Gastrocnemius medialis (tissue), 4 donors: ENCODE measurements around the gene MED26. TPM values are rescaled to one million over a fixed set of nuclear protein-coding genes. Genes with fewer than 3 reads are reported as not detected.
A peak's percentile ranks its signal among the peaks of the same experiment; 100 is the strongest.

ENCODE experiments used
- ATAC-seq, 2 donors: fragments of 150-250 bp; one replicate each; pipeline ENCODE4 v1.9.1; 2016
- DNase-seq, 2 donors: peaks; one replicate each; pipeline ENCODE4 v3.0.0-alpha.2; 2019
- H3K27ac ChIP-seq, 4 donors: fragments of 200-600 bp; sonication (generic); 1 replicate in 1 of 4; 2 replicates in 3 of 4; pipeline ENCODE4 v1.5.1; 2016 to 2018; ENCODE audit warnings: mild to moderate bottlenecking in 2 of 4, moderate library complexity in 1 of 4
- H3K27me3 ChIP-seq, 3 donors: fragments of 200-600 bp; sonication (generic) in 2 of 3; 1 replicate in 1 of 3; 2 replicates in 2 of 3; pipeline versions ENCODE4 v1.5.1 to v1.6.0; 2016 to 2019; ENCODE audit warnings: mild to moderate bottlenecking in 1 of 3, moderate library complexity in 1 of 3
- H3K36me3 ChIP-seq, 2 donors: fragments of 200-600 bp; sonication (generic) in 1 of 2; one replicate each; pipeline ENCODE4 v1.5.1; 2017 to 2018
- H3K4me1 ChIP-seq, 2 donors: fragments of 200-600 bp; sonication (generic) in 1 of 2; one replicate each; pipeline ENCODE4 v1.5.1; 2016 to 2017; ENCODE audit warnings: mild to moderate bottlenecking in 2 of 2
- H3K4me3 ChIP-seq, 4 donors: fragments of 200-600 bp; sonication (generic) in 3 of 4; 1 replicate in 1 of 4; 2 replicates in 3 of 4; pipeline ENCODE4 v1.5.1; 2016 to 2019; ENCODE audit warnings: mild to moderate bottlenecking in 2 of 4
- H3K9me3 ChIP-seq, 3 donors: fragments of 200-600 bp; sonication (generic) in 2 of 3; 1 replicate in 1 of 3; 2 replicates in 2 of 3; pipeline ENCODE4 v1.5.1; 2016 to 2019
- CTCF ChIP-seq, 5 experiments: fragments of 450-650 bp in 3 of 5; fragments of 200-600 bp in 2 of 5; sonication (generic) in 2 of 5; IDR thresholded peaks in 4 of 5; conservative IDR thresholded peaks in 1 of 5; 1 replicate in 4 of 5; 2 replicates in 1 of 5; pipeline ENCODE4 v1.5.1; 2016 to 2019; ENCODE audit warnings: antibody characterized with exemption in 5 of 5, mild to moderate bottlenecking in 3 of 5, moderate library complexity in 3 of 5
- POLR2A ChIP-seq, 2 donors: fragments of 450-650 bp; IDR thresholded peaks; one replicate each; pipeline ENCODE4 v1.6.1; 2017; ENCODE audit warnings: antibody characterized with exemption in 2 of 2, mild to moderate bottlenecking in 2 of 2, moderate library complexity in 2 of 2
- in situ Hi-C, 4 donors: fragments of 200-750 bp; cut with MboI; loops; one replicate each; pipeline versions ENCODE4 v1.15.0 to v1.8.0; 2017; ENCODE audit warnings: low sequenced_read_pairs in 4 of 4
- intact Hi-C: fragments of 100-400 bp; cut with DNase I; formaldehyde crosslinking; loops from one replicate; pipeline ENCODE4 v1.15.1; 2023; ENCODE audit warnings: low total_unique reads
- total RNA-seq, 4 donors: library from RNA; depleted of rRNA; stranded (reverse); fragments of >200 nt; gene quantifications; one replicate each; pipeline versions ENCODE4 v1.1.0 to v1.2.3, GENCODE V29; 2016

MED26 gene
- total RNA-seq, 4 donors from 2014 or later = 5.7 to 15.7 (median 9.4) TPM

DNA sequence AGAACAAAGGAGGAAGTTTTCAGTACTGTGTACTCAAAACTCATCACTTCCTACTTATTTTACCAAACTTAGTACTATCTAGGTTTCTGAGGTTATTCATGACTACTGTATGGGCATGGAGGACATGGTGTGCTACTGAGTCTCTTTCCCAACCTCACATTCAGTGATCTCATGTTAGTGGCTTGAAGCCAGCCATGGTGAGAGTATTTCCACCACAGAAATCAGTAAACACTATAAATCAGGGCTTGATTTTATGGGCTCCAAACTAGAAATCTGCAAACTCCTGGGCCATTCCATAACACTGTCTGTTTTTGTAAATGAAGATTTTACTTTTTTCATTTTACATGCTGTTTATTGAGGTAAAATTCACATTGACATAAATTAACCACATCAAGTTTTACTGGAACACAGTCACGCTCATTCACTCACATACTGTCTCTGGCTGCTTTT is 19.7 kb downstream of the MED26 start:
- Histone ChIP-seq H3K4me1 (peaks cover 67 to 86% of the 10 kb centered on the region in 2 donors), H3K27me3 (no peaks in the 10 kb centered on the region), H3K27ac (peak overlapping the region; percentile 79 to 86 (median 84)), H3K4me3 (no peak overlapping the region), H3K9me3 (no peaks in the 10 kb centered on the region), H3K36me3 (no peaks in the 10 kb centered on the region)
- ATAC-seq = peak; percentile 86 to 88
- in situ Hi-C loops = no loop called here
- intact Hi-C loops = loop anchor here (10.0 kb wide), 1 partner anchor 216 kb away; the partner anchor contains the start of gene SIN3B
- no peak for TF ChIP-seq POLR2A (IDR thresholded peaks at IDR 0.05)
- TF ChIP-seq CTCF (IDR thresholded peaks at IDR 0.05 in 4 of 5, conservative IDR thresholded peaks at IDR 0.05 in 1 of 5) = no peak
- DNase-seq = peak; percentile 77 to 78

GRCh38 chr19:16607819-16608218 is 20.2 kb downstream of the MED26 start:
- H3K36me3 ChIP-seq = no peaks in the 10 kb centered on the region
- DNase-seq (peak in 1 of 2 donors; percentile 50), ATAC-seq (peak; percentile 15 to 20)
- in situ Hi-C loops (no loop called here), intact Hi-C loops (loop anchor here (2.0 to 10.0 kb wide), 2 partner anchors 19 to 217 kb away; partner anchors contain the start of gene SIN3B)
- H3K9me3 ChIP-seq = no peaks in the 10 kb centered on the region
- no peaks in the 10 kb centered on the region for H3K27me3 ChIP-seq
- no peak overlapping the region for H3K4me3 ChIP-seq
- peaks cover 67 to 86% of the 10 kb centered on the region in 2 donors for H3K4me1 ChIP-seq
- peak in 1 of 2 donors; percentile 28 for TF ChIP-seq POLR2A (IDR thresholded peaks at IDR 0.05)
- TF ChIP-seq CTCF (IDR thresholded peaks at IDR 0.05 in 4 of 5, conservative IDR thresholded peaks at IDR 0.05 in 1 of 5) = no peak
- H3K27ac ChIP-seq = peak overlapping the region; percentile 79 to 86 (median 84)

GRCh38 chr19:16605553-16605994 is 22.4 kb downstream of the MED26 start:
- TF ChIP-seq CTCF (IDR thresholded peaks at IDR 0.05 in 4 of 5, conservative IDR thresholded peaks at IDR 0.05 in 1 of 5) (peak; percentile 43 to 67 (median 60)), POLR2A (IDR thresholded peaks at IDR 0.05) (no peak)
- peak overlapping the region; percentile 79 to 86 (median 84) for H3K27ac ChIP-seq
- H3K4me3 ChIP-seq = no peak overlapping the region
- H3K36me3 ChIP-seq = no peaks in the 10 kb centered on the region
- DNase-seq (peak; percentile 50 to 78), ATAC-seq (peak; percentile 25 to 49)
- H3K27me3 ChIP-seq = no peaks in the 10 kb centered on the region
- H3K9me3 ChIP-seq = no peaks in the 10 kb centered on the region
- peaks cover 64 to 79% of the 10 kb centered on the region in 2 donors for H3K4me1 ChIP-seq
- intact Hi-C loops = loop anchor here (1.0 to 10.0 kb wide), 5 partner anchors 17 to 219 kb away; partner anchors contain the start of gene SIN3B
- in situ Hi-C loops = no loop called here

DNA sequence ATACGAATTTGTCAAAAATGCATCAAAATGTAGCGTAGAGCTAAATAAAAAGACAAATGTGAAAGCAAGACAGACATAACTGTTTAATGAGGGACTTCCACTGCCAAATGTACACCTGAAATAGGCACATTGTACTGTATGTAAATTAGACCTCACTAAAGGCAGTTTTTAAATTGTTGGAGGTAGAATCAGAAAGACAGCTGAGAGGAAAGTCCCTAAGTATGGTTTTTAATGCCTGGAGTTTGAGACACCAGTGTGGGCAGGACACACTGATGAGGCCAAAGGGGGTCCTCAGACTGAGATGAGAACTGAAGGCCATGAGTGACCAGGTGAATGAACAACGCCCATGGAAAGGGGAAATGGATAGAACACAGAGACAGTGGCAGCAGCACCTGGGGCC is 22.9 kb downstream of the MED26 start:
- DNase-seq = no peak
- Histone ChIP-seq H3K9me3 (no peaks in the 10 kb centered on the region), H3K27me3 (no peaks in the 10 kb centered on the region), H3K27ac (peak overlapping the region; percentile 79 to 86 (median 84)), H3K4me1 (peaks cover 67 to 77% of the 10 kb centered on the region in 2 donors), H3K4me3 (no peak overlapping the region), H3K36me3 (no peaks in the 10 kb centered on the region)
- no peak for ATAC-seq
- intact Hi-C loops = loop anchor here (1.0 to 10.0 kb wide), 5 partner anchors 16 to 220 kb away; partner anchors contain the start of gene SIN3B
- TF ChIP-seq POLR2A (IDR thresholded peaks at IDR 0.05) (no peak), CTCF (IDR thresholded peaks at IDR 0.05 in 4 of 5, conservative IDR thresholded peaks at IDR 0.05 in 1 of 5) (no peak)
- in situ Hi-C loops = no loop called here
